Retinal pigment epithelial cell (primary cell): ENCODE data around the gene MED27.

ENCODE experiments used
- DNase-seq: peaks from one replicate; pipeline ENCODE4 v3.0.0-alpha.2; 2010; ENCODE audit warnings: low read depth
- H3K4me3 ChIP-seq: 2 replicates; pipeline ENCODE4 v1.5.1; 2011; ENCODE audit warnings: mild to moderate bottlenecking, low read length, control low read depth, moderate library complexity
- CTCF ChIP-seq: conservative IDR thresholded peaks from 2 replicates; pipeline ENCODE4 v1.5.1; 2011; ENCODE audit warnings: low read depth, low read length, control low read depth, inconsistent platforms

Gene MED27

GRCh38 chr9:132077881-132078698 is 1.6 kb downstream of the MED27 start:
- no peak for TF ChIP-seq CTCF
- H3K4me3 ChIP-seq, result peak overlapping the region; percentile 75
- no peak for DNase-seq

- no peak for TF ChIP-seq CTCF
- no peak for DNase-seq
- H3K4me3 ChIP-seq, result no peak overlapping the region
Measured at GRCh38 chr9:132075853-132076252, 3.8 kb downstream of the MED27 start.

GRCh38 chr9:132074736-132075135 is 4.9 kb downstream of the MED27 start:
- no peak overlapping the region for H3K4me3 ChIP-seq
- no peak for DNase-seq
- no peak for TF ChIP-seq CTCF

GRCh38 chr9:132071847-132072507 is 7.7 kb downstream of the MED27 start:
- no peak for DNase-seq
- no peak for TF ChIP-seq CTCF
- H3K4me3 ChIP-seq, result no peak overlapping the region

- no peak for DNase-seq
- no peak for TF ChIP-seq CTCF
- H3K4me3 ChIP-seq, result no peak overlapping the region
Measured at GRCh38 chr9:132069046-132069898, 10.4 kb downstream of the MED27 start.

- no peak for DNase-seq
- H3K4me3 ChIP-seq, result no peak overlapping the region
- no peak for TF ChIP-seq CTCF
Measured at GRCh38 chr9:132068605-132069004, 11.1 kb downstream of the MED27 start.
